Endodermal cell (in vitro differentiated cells): ENCODE results near the gene LASP1. TPM values are rescaled to one million over a fixed set of nuclear protein-coding genes. Genes with fewer than 3 reads are reported as not detected.

Experiments
- DNase-seq: peaks from one replicate; pipeline ENCODE4 v3.0.0-alpha.2; 2017
- H3K27ac ChIP-seq: 2 replicates; pipeline ENCODE4 v1.5.1; 2013; ENCODE audit warnings: mild to moderate bottlenecking, low read depth, low read length, moderate library complexity
- H3K27me3 ChIP-seq: 2 replicates; pipeline ENCODE4 v1.6.1; 2013; ENCODE audit warnings: mild to moderate bottlenecking, low read length, moderate library complexity; ENCODE audit not compliant: insufficient read depth, control insufficient read depth, poor library complexity, severe bottlenecking
- H3K36me3 ChIP-seq: 2 replicates; pipeline ENCODE4 v1.7.0; 2013; ENCODE audit warnings: mild to moderate bottlenecking, low read length, moderate library complexity; ENCODE audit not compliant: control insufficient read depth, insufficient read depth
- H3K4me1 ChIP-seq: one replicate; pipeline ENCODE4 v1.7.0; 2013; ENCODE audit warnings: low read length; ENCODE audit not compliant: control insufficient read depth, insufficient read depth
- H3K4me3 ChIP-seq: 2 replicates; pipeline ENCODE4 v1.5.1; 2013; ENCODE audit warnings: mild to moderate bottlenecking, low read length, moderate library complexity
- H3K9ac ChIP-seq: 2 replicates; pipeline ENCODE4 v1.6.1; 2013; ENCODE audit warnings: mild to moderate bottlenecking, low read length, moderate library complexity; ENCODE audit not compliant: poor library complexity, severe bottlenecking; ENCODE audit errors: extremely low read depth
- H3K9me3 ChIP-seq: 2 replicates; pipeline ENCODE4 v1.6.1; 2013; ENCODE audit warnings: mild to moderate bottlenecking, low read length, moderate library complexity; ENCODE audit not compliant: control insufficient read depth
- H3K27ac Mint-ChIP-seq: 2 replicates; pipeline ENCODE4 v1.8.0; 2020; ENCODE audit warnings: mixed read lengths
- H3K27me3 Mint-ChIP-seq: 2 replicates; pipeline ENCODE4 v1.8.0; 2021; ENCODE audit warnings: mild to moderate bottlenecking, mixed read lengths; ENCODE audit not compliant: insufficient read depth
- H3K36me3 Mint-ChIP-seq: 2 replicates; pipeline ENCODE4 v1.8.0; 2020; ENCODE audit warnings: low read depth, mixed read lengths
- H3K4me1 Mint-ChIP-seq: 2 replicates; pipeline ENCODE4 v1.8.0; 2020; ENCODE audit warnings: mixed read lengths
- H3K4me3 Mint-ChIP-seq: 2 replicates; pipeline ENCODE4 v1.8.0; 2020; ENCODE audit warnings: mild to moderate bottlenecking, moderate library complexity, mixed read lengths
- H3K9me3 Mint-ChIP-seq: 2 replicates; pipeline ENCODE4 v1.8.0; 2020; ENCODE audit warnings: mild to moderate bottlenecking, mixed read lengths
- CTCF ChIP-seq: fragments of 200-600 bp; sonication (generic); conservative IDR thresholded peaks from 2 replicates; pipeline ENCODE4 v1.5.0; 2021; ENCODE audit warnings: antibody characterized with exemption, mild to moderate bottlenecking
- WGBS, 2 experiments: methylation state at CpG; one replicate each; pipeline versions ENCODE4 v1.1.5 to v1.1.7; 2013; ENCODE audit warnings: missing lambda C conversion rate in 2 of 2, mixed read lengths in 1 of 2; ENCODE audit not compliant: insufficient coverage in 1 of 2, insufficient read length in 1 of 2; 5-methylcytosine and 5-hydroxymethylcytosine counted together
- total RNA-seq, 2 donors: library from RNA; stranded (reverse); fragmentation: NEBNext Ultra II Directional in 1 of 2; extraction: Animal tissue kit (Norgen Biotek cat#: 25700) in 1 of 2; gene quantifications; 2 replicates in 1 of 2; 3 replicates in 1 of 2; pipeline ENCODE4 v1.2.1, GENCODE V29; 2021

The LASP1 gene
- total RNA-seq, 2 donors from 2014 or later: 168 to 177 TPM

GRCh38 chr17:38893113-38893512 lies 23.3 kb downstream of the LASP1 start:
- H3K36me3 ChIP-seq: peaks cover 88% of the 10 kb centered on the region
- TF ChIP-seq CTCF: no peak
- H3K27ac ChIP-seq: peak overlapping the region; percentile 58
- no peaks in the 10 kb centered on the region for H3K9me3 Mint-ChIP-seq
- H3K27me3 Mint-ChIP-seq: no peaks in the 10 kb centered on the region
- 85 to 87% methylated on average over 2 to 5 of the region's 5 CpGs for WGBS, 2 experiments
- H3K4me3 ChIP-seq: no peak overlapping the region
- H3K27me3 ChIP-seq: no peaks in the 10 kb centered on the region
- peaks cover 58% of the 10 kb centered on the region for H3K36me3 Mint-ChIP-seq
- no peak overlapping the region for H3K27ac Mint-ChIP-seq
- H3K9me3 ChIP-seq: no peaks in the 10 kb centered on the region
- peaks cover 4% of the 10 kb centered on the region for H3K4me1 ChIP-seq
- H3K9ac ChIP-seq: no peak overlapping the region
- H3K4me1 Mint-ChIP-seq: peaks cover 11% of the 10 kb centered on the region
- no peak overlapping the region for H3K4me3 Mint-ChIP-seq
- DNase-seq: peak; percentile 52

GRCh38 chr17:38893607-38894006 lies 23.7 kb downstream of the LASP1 start:
- Mint-ChIP-seq H3K27me3 (no peaks in the 10 kb centered on the region), H3K4me3 (no peak overlapping the region), H3K27ac (no peak overlapping the region), H3K9me3 (no peaks in the 10 kb centered on the region), H3K4me1 (peaks cover 11% of the 10 kb centered on the region), H3K36me3 (peaks cover 61% of the 10 kb centered on the region)
- Histone ChIP-seq H3K36me3 (peaks cover 86% of the 10 kb centered on the region), H3K4me3 (no peak overlapping the region), H3K9me3 (no peaks in the 10 kb centered on the region), H3K27me3 (no peaks in the 10 kb centered on the region), H3K27ac (peak overlapping the region; percentile 58), H3K4me1 (peaks cover 4% of the 10 kb centered on the region), H3K9ac (peak overlapping the region; percentile 21)
- DNase-seq: no peak
- TF ChIP-seq CTCF: no peak
- 83 to 87% methylated on average over 3 to 6 of the region's 6 CpGs for WGBS, 2 experiments

- H3K27ac ChIP-seq: no peak overlapping the region
- H3K9me3 Mint-ChIP-seq: no peaks in the 10 kb centered on the region
- no peak for DNase-seq
- WGBS, 2 experiments: 80 to 97% methylated on average over 5 to 7 of the region's 7 CpGs
- H3K4me3 Mint-ChIP-seq: no peak overlapping the region
- peaks cover 11% of the 10 kb centered on the region for H3K4me1 Mint-ChIP-seq
- H3K9ac ChIP-seq: peak overlapping the region; percentile 21
- H3K27me3 ChIP-seq: no peaks in the 10 kb centered on the region
- peaks cover 86% of the 10 kb centered on the region for H3K36me3 ChIP-seq
- peaks cover 4% of the 10 kb centered on the region for H3K4me1 ChIP-seq
- no peaks in the 10 kb centered on the region for H3K9me3 ChIP-seq
- peaks cover 63% of the 10 kb centered on the region for H3K36me3 Mint-ChIP-seq
- no peak overlapping the region for H3K4me3 ChIP-seq
- no peaks in the 10 kb centered on the region for H3K27me3 Mint-ChIP-seq
- H3K27ac Mint-ChIP-seq: peak overlapping the region; percentile 12
- no peak for TF ChIP-seq CTCF
Observed at GRCh38 chr17:38894276-38894675, 24.4 kb downstream of the LASP1 start.
